Measurements from ENCODE around the gene NEDD1.

The NEDD1 gene

GRCh38 chr12:96906849-96907670, at the start of gene NEDD1:
TSS of gene NEDD1 (plus strand) at chr12:96907257. CDS start at chr12:96909760, 2,503 bp downstream.
- H3K36me3 Mint-ChIP-seq (ENCODE audit: low read depth): peaks cover 38% of the 10 kb centered on the region
- peak; percentile 91 for DNase-seq
- H3K27me3 Mint-ChIP-seq: no peaks in the 10 kb centered on the region
- H3K9me3 Mint-ChIP-seq: no peaks in the 10 kb centered on the region
- peaks cover 44% of the 10 kb centered on the region for H3K4me1 Mint-ChIP-seq (ENCODE audit: low read depth)
- H3K27ac Mint-ChIP-seq: peak within 1 kb of the TSS; percentile 98
- peak within 1 kb of the TSS; percentile 89 for H3K4me3 Mint-ChIP-seq

GRCh38 chr12:96858162-96858561, 48.9 kb upstream of the NEDD1 start:
- no peak overlapping the region for H3K4me3 Mint-ChIP-seq
- no peak for DNase-seq

GRCh38 chr12:96861656-96862055, 45.4 kb upstream of the NEDD1 start:
- Mint-ChIP-seq H3K27ac (no peak overlapping the region), H3K4me3 (no peak overlapping the region), H3K36me3 (ENCODE audit: low read depth) (no peaks in the 10 kb centered on the region), H3K27me3 (peaks cover 22% of the 10 kb centered on the region), H3K9me3 (peaks cover 6% of the 10 kb centered on the region), H3K4me1 (ENCODE audit: low read depth) (no peaks in the 10 kb centered on the region)
- no peak for DNase-seq

More at GRCh38 chr12:96858162-96858561, 48.9 kb upstream of the NEDD1 start:
- Mint-ChIP-seq H3K36me3 (ENCODE audit: low read depth) (no peaks in the 10 kb centered on the region), H3K4me1 (ENCODE audit: low read depth) (no peaks in the 10 kb centered on the region), H3K27me3 (peaks cover 10% of the 10 kb centered on the region), H3K27ac (no peak overlapping the region), H3K9me3 (peaks cover 6% of the 10 kb centered on the region)

GRCh38 chr12:96862326-96862725, 44.7 kb upstream of the NEDD1 start:
- DNase-seq: no peak
- no peaks in the 10 kb centered on the region for H3K36me3 Mint-ChIP-seq (ENCODE audit: low read depth)
- no peak overlapping the region for H3K27ac Mint-ChIP-seq
- H3K4me1 Mint-ChIP-seq (ENCODE audit: low read depth): no peaks in the 10 kb centered on the region
- H3K9me3 Mint-ChIP-seq: peaks cover 3% of the 10 kb centered on the region
- H3K4me3 Mint-ChIP-seq: no peak overlapping the region
- peaks cover 22% of the 10 kb centered on the region for H3K27me3 Mint-ChIP-seq

GRCh38 chr12:96864335-96864734, 42.7 kb upstream of the NEDD1 start:
- Mint-ChIP-seq H3K4me3 (no peak overlapping the region), H3K4me1 (ENCODE audit: low read depth) (no peaks in the 10 kb centered on the region), H3K27me3 (peaks cover 25% of the 10 kb centered on the region), H3K27ac (no peak overlapping the region), H3K36me3 (ENCODE audit: low read depth) (no peaks in the 10 kb centered on the region), H3K9me3 (no peaks in the 10 kb centered on the region)
- DNase-seq: no peak

GRCh38 chr12:96866801-96867590, 40.1 kb upstream of the NEDD1 start:
- H3K4me1 Mint-ChIP-seq (ENCODE audit: low read depth): no peaks in the 10 kb centered on the region
- no peak overlapping the region for H3K4me3 Mint-ChIP-seq
- H3K27me3 Mint-ChIP-seq: peaks cover 21% of the 10 kb centered on the region
- H3K36me3 Mint-ChIP-seq (ENCODE audit: low read depth): no peaks in the 10 kb centered on the region
- no peak overlapping the region for H3K27ac Mint-ChIP-seq
- H3K9me3 Mint-ChIP-seq: no peaks in the 10 kb centered on the region
- no peak for DNase-seq

- H3K27ac Mint-ChIP-seq: no peak overlapping the region
- H3K9me3 Mint-ChIP-seq: no peaks in the 10 kb centered on the region
- H3K36me3 Mint-ChIP-seq (ENCODE audit: low read depth): no peaks in the 10 kb centered on the region
- H3K4me1 Mint-ChIP-seq (ENCODE audit: low read depth): no peaks in the 10 kb centered on the region
- peaks cover 14% of the 10 kb centered on the region for H3K27me3 Mint-ChIP-seq
- H3K4me3 Mint-ChIP-seq: no peak overlapping the region
- no peak for DNase-seq
Measured at GRCh38 chr12:96870946-96871345, 36.1 kb upstream of the NEDD1 start.

- DNase-seq: no peak
- H3K27me3 Mint-ChIP-seq: peaks cover 21% of the 10 kb centered on the region
- H3K27ac Mint-ChIP-seq: no peak overlapping the region
- no peaks in the 10 kb centered on the region for H3K4me1 Mint-ChIP-seq (ENCODE audit: low read depth)
- H3K9me3 Mint-ChIP-seq: no peaks in the 10 kb centered on the region
- H3K36me3 Mint-ChIP-seq (ENCODE audit: low read depth): no peaks in the 10 kb centered on the region
- H3K4me3 Mint-ChIP-seq: no peak overlapping the region
Measured at GRCh38 chr12:96872961-96873360, 34.1 kb upstream of the NEDD1 start.

GRCh38 chr12:96874211-96874610, 32.8 kb upstream of the NEDD1 start:
- Mint-ChIP-seq H3K4me3 (no peak overlapping the region), H3K36me3 (ENCODE audit: low read depth) (no peaks in the 10 kb centered on the region), H3K27me3 (peaks cover 18% of the 10 kb centered on the region), H3K4me1 (ENCODE audit: low read depth) (no peaks in the 10 kb centered on the region), H3K27ac (no peak overlapping the region), H3K9me3 (no peaks in the 10 kb centered on the region)
- no peak for DNase-seq

GRCh38 chr12:96876966-96877365, 30.1 kb upstream of the NEDD1 start:
- no peak overlapping the region for H3K4me3 Mint-ChIP-seq
- no peaks in the 10 kb centered on the region for H3K4me1 Mint-ChIP-seq (ENCODE audit: low read depth)
- H3K9me3 Mint-ChIP-seq: no peaks in the 10 kb centered on the region
- no peaks in the 10 kb centered on the region for H3K36me3 Mint-ChIP-seq (ENCODE audit: low read depth)
- no peak for DNase-seq
- no peak overlapping the region for H3K27ac Mint-ChIP-seq
- H3K27me3 Mint-ChIP-seq: peaks cover 20% of the 10 kb centered on the region

- no peak for DNase-seq
- Mint-ChIP-seq H3K4me3 (no peak overlapping the region), H3K36me3 (ENCODE audit: low read depth) (no peaks in the 10 kb centered on the region), H3K9me3 (no peaks in the 10 kb centered on the region), H3K4me1 (ENCODE audit: low read depth) (no peaks in the 10 kb centered on the region), H3K27ac (no peak overlapping the region), H3K27me3 (peaks cover 20% of the 10 kb centered on the region)
Measured at GRCh38 chr12:96878704-96879103, 28.4 kb upstream of the NEDD1 start.

- H3K27me3 Mint-ChIP-seq: peaks cover 15% of the 10 kb centered on the region
- no peaks in the 10 kb centered on the region for H3K36me3 Mint-ChIP-seq (ENCODE audit: low read depth)
- DNase-seq: no peak
- no peak overlapping the region for H3K27ac Mint-ChIP-seq
- H3K4me3 Mint-ChIP-seq: no peak overlapping the region
- no peaks in the 10 kb centered on the region for H3K9me3 Mint-ChIP-seq
- no peaks in the 10 kb centered on the region for H3K4me1 Mint-ChIP-seq (ENCODE audit: low read depth)
Measured at GRCh38 chr12:96879301-96879700, 27.8 kb upstream of the NEDD1 start.

- no peaks in the 10 kb centered on the region for H3K36me3 Mint-ChIP-seq (ENCODE audit: low read depth)
- H3K27ac Mint-ChIP-seq: no peak overlapping the region
- no peak for DNase-seq
- no peaks in the 10 kb centered on the region for H3K4me1 Mint-ChIP-seq (ENCODE audit: low read depth)
- peaks cover 13% of the 10 kb centered on the region for H3K27me3 Mint-ChIP-seq
- no peak overlapping the region for H3K4me3 Mint-ChIP-seq
- H3K9me3 Mint-ChIP-seq: no peaks in the 10 kb centered on the region
Measured at GRCh38 chr12:96880220-96880619, 26.8 kb upstream of the NEDD1 start.

GRCh38 chr12:96881608-96882007, 25.4 kb upstream of the NEDD1 start:
- Mint-ChIP-seq H3K9me3 (no peaks in the 10 kb centered on the region), H3K27me3 (peaks cover 11% of the 10 kb centered on the region), H3K36me3 (ENCODE audit: low read depth) (no peaks in the 10 kb centered on the region), H3K4me3 (no peak overlapping the region), H3K27ac (no peak overlapping the region), H3K4me1 (ENCODE audit: low read depth) (no peaks in the 10 kb centered on the region)
- DNase-seq: no peak

- peaks cover 2% of the 10 kb centered on the region for H3K27me3 Mint-ChIP-seq
- H3K4me1 Mint-ChIP-seq (ENCODE audit: low read depth): no peaks in the 10 kb centered on the region
- no peak overlapping the region for H3K27ac Mint-ChIP-seq
- H3K4me3 Mint-ChIP-seq: no peak overlapping the region
- no peaks in the 10 kb centered on the region for H3K36me3 Mint-ChIP-seq (ENCODE audit: low read depth)
- no peak for DNase-seq
- H3K9me3 Mint-ChIP-seq: no peaks in the 10 kb centered on the region
Measured at GRCh38 chr12:96882862-96883261, 24.2 kb upstream of the NEDD1 start.

Data from activated T-cell treated with anti-CD3 and anti-CD28 coated beads, Interleukin-2, amount 50 U/mL, for 24 hours (primary cell).